Activated naive CD4-positive, alpha-beta T cell treated with anti-CD3 and anti-CD28 coated beads, Interleukin-2, amount 50 U/mL, for 72 hours (primary cell): ENCODE measurements around the gene AMMECR1. TPM values are rescaled to one million over a fixed set of nuclear protein-coding genes. Genes with fewer than 3 reads are reported as not detected.
"Not testable (repeated sequence)": the region's sequence is repeated elsewhere in the genome, so short reads cannot be mapped to it uniquely, and the experiment has no call there.

ENCODE experiments used
- ATAC-seq, 2 donors: fragments of 150-1000 bp; cut with Tn5 transposase; 2 replicates each; pipeline ENCODE4 v1.10.0; 2021; ENCODE audit warnings: mild to moderate bottlenecking in 2 of 2, moderate library complexity in 2 of 2
- DNase-seq, 2 donors: peaks; one replicate each; pipeline ENCODE4 v3.0.0; 2021 to 2022; ENCODE audit warnings: low spot score in 2 of 2
- H3K27ac Mint-ChIP-seq, 2 donors: one replicate each; pipeline ENCODE4 v1.8.0; 2022; ENCODE audit warnings: mild to moderate bottlenecking in 2 of 2, mixed read lengths in 2 of 2
- H3K36me3 Mint-ChIP-seq, 2 donors: one replicate each; pipeline ENCODE4 v1.8.0; 2022; ENCODE audit warnings: mixed read lengths in 2 of 2
- H3K9me3 Mint-ChIP-seq, 2 donors: one replicate each; pipeline ENCODE4 v1.8.0; 2022; ENCODE audit warnings: mixed read lengths in 2 of 2
- total RNA-seq, 2 donors: library from RNA; stranded (reverse); gene quantifications; one replicate each; pipeline ENCODE4 v1.2.3, GENCODE V29; 2022

Gene AMMECR1
- total RNA-seq, 2 donors from 2014 or later: 4.1 to 8.7 TPM

DNA sequence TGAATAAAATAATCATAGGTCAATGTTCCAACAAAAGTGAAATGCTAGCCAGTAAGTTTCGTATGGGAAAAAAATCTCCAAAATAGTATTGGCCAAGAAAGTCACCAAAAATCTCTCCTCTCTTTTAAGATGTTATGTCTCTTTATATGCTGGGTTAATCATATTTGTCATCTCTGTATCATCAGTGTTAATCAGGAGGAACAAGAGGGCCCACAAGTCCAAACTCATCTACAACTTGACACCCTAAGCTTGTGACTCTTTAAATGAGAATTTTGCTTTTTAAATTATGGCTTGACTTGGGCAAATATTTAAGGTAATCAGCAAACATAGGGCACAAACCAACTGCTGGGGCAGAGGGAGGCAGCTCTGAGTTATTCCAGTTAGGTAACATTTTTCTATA lies 75.5 kb downstream of the AMMECR1 start:
- Mint-ChIP-seq H3K27ac (no peak overlapping the region), H3K36me3 (peaks cover 26 to 28% of the 10 kb centered on the region in 2 donors), H3K9me3 (peaks cover 11 to 12% of the 10 kb centered on the region in 2 donors)
- ATAC-seq: no peak
- DNase-seq: no peak

DNA sequence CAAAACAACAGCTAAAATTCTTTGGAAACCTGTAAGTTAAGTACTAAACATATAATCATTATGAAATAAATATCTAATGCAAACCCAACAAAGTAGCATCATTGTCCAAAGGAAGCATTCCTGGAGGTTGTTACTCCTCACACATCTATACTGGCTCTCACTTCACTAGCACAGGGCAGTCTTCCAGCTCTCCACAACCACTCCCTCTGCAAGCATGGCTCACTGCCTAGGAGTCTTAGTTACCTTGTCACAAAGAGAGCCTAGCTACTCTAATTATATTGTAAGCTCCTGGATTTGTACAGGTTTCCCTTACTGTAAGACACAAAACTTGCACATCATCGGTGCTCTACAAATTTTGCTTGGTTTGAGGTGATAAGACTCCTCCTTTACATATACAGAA lies 76.1 kb downstream of the AMMECR1 start:
- H3K36me3 Mint-ChIP-seq: peaks cover 26 to 28% of the 10 kb centered on the region in 2 donors
- no peak overlapping the region for H3K27ac Mint-ChIP-seq
- ATAC-seq (no peak), DNase-seq (no peak)
- H3K9me3 Mint-ChIP-seq: peaks cover 11 to 12% of the 10 kb centered on the region in 2 donors

DNA sequence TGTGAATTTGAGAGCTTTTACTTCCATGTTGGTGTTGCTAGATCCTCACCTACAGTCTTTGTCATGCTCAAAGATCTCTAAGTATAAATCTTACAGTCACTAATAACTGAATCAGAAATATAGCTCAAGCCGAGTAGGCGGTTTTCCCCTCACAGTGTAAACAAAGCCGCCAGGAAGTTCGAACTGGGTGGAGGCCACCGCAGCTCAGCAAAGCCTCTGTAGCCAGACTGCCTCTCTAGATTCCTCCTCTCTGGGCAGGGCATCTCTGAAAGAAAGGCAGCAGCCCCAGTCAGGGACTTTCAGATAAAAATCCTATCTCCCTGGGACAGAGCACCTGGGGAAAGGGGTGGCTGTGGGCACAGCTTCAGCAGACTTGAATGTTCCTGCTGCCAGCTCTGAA lies 79.6 kb downstream of the AMMECR1 start:
- not testable (repeated sequence) for ATAC-seq, DNase-seq
- peak overlapping the region; percentile 36 to 89 for H3K27ac Mint-ChIP-seq
- peaks cover 28 to 33% of the 10 kb centered on the region in 2 donors for H3K36me3 Mint-ChIP-seq
- peaks cover 6 to 12% of the 10 kb centered on the region in 2 donors for H3K9me3 Mint-ChIP-seq

DNA sequence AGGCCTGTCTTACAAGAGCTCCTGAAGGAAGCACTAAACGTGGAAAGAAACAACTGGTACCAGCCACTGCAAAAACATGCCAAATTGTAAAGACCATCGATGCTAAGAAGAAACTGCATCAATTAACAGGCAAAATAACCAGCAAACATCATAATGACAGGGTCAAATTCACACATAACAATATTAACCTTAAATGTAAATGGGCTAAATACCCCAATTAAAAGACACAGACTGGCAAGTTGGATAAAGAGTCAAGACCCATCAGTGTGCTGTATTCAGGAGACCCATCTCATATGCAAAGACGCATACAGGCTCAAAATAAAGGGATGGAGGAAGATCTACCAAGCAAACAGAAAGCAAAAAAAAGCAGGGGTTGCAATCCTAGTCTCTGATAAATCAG lies 86.4 kb downstream of the AMMECR1 start:
- DNase-seq, H3K9me3 Mint-ChIP-seq, H3K27ac Mint-ChIP-seq, ATAC-seq: not testable (repeated sequence)
- H3K36me3 Mint-ChIP-seq: peaks cover 15 to 27% of the 10 kb centered on the region in 2 donors

DNA sequence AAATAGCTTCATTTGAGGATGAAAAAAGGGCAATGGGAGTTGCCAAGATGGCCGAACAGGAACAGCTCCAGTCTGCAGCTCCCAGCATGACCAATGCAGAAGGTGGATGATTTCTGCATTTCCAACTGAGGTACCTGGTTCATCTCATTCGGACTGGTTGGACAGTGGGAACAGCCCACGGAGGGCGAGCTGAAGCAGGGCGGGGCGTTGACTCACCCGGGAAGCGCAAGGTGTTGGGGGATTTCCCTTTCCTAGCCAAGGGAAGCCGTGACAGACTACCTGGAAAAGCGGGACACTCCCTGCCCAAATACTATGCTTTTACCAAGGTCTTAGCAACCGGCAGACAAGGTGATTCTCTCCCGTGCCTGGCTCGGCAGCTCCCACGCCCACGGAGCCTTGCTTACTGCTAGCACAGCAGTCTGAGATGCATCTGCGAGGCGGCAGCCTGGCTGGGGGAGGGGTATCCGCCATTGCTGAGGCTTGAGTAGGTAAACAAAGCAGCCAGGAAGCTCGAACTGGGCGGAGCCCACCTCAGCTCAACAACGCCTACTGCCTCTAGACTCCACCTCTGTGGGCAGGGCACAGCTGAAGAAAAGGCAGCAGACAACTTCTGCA lies 88.3 kb downstream of the AMMECR1 start:
- ATAC-seq: peak in 1 of 2 donors; percentile 32
- peak; percentile 50 to 55 for DNase-seq
- H3K27ac Mint-ChIP-seq: peak overlapping the region; percentile 29 to 70

DNA sequence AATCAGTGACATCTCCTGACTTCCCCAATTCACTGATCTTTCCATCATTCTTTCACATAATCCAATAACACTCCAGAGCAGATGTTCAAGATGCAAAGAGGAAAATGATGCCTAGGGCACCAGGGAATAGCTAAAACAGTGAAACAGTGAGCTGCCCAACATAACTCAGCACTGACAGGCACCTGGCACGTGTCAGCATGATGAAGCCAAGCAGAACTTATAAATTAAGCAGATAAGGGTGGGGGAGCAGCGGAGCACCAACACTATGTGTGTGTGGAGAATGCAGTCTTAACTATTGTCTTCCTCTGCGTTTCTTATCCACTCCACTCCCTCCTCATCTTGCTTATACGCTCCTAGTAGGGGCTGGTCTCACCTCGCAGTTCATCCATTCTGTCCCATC lies 89.4 kb downstream of the AMMECR1 start:
- peaks cover 15 to 21% of the 10 kb centered on the region in 2 donors for H3K36me3 Mint-ChIP-seq
- H3K27ac Mint-ChIP-seq: peak overlapping the region in 1 of 2 donors; percentile 14
- peaks cover 0 to 4% of the 10 kb centered on the region in 2 donors for H3K9me3 Mint-ChIP-seq
- ATAC-seq: no peak
- DNase-seq: no peak

More for the DNA sequence above, 88.3 kb downstream of the AMMECR1 start:
- H3K36me3 Mint-ChIP-seq: peaks cover 15 to 27% of the 10 kb centered on the region in 2 donors
- not testable (repeated sequence) for H3K9me3 Mint-ChIP-seq

DNA sequence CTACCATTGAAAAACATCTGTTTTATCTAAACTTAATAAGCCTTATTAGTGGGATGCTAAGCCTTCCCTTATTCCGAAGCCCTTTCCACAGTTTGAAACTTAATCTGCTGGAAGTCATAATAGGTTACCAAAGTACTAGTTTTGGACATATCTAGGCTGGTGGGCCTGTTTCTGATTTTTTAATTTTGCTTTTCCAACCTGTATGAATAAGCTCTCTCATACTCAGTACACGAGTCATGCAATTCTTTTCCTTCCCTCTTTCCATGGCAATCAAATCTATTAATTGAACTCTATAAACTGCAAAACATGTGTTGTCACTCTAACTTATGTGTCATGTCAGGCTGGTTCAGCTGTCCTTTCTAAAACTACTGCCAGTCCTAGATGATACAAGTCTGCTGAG lies 91.0 kb downstream of the AMMECR1 start:
- no peak overlapping the region for H3K27ac Mint-ChIP-seq
- ATAC-seq (no peak), DNase-seq (no peak)
- H3K36me3 Mint-ChIP-seq: peaks cover 6 to 11% of the 10 kb centered on the region in 2 donors
- peaks cover 0 to 4% of the 10 kb centered on the region in 2 donors for H3K9me3 Mint-ChIP-seq

DNA sequence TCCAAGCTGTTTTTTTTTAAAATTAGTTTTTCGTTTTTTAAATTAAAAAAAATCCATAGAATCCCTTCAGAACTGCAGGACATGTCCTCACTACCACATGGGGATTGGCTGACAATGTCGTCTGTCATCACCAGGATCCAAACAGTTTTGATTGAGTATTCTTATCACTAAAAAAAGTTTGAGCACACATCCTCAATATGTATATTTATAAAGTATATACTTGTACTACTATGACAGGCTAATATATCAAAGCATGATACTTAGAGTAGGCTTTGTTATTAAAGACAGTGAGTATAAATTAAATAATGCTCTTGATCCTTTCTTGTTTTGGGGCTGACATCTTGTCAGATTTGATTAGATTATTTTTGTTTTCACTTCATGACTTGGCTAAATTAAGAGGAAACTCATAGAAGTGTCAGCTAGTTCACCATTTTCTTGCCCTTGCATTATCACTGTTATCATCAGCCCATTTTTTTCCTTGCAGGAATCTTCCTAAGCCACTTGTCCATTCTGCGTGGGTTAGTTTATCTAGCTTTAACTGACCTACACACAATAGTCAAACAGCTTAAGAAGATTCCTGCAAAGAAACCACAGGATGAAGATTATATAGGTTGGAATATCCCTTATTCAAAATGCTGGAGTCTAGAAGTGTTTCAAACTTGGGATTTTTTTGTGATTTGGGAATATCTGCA lies 92.8 kb downstream of the AMMECR1 start:
- no peaks in the 10 kb centered on the region for H3K9me3 Mint-ChIP-seq
- no peak overlapping the region for H3K27ac Mint-ChIP-seq
- DNase-seq (no peak), ATAC-seq (no peak)
- H3K36me3 Mint-ChIP-seq: peaks cover 0 to under 1% of the 10 kb centered on the region in 2 donors

DNA sequence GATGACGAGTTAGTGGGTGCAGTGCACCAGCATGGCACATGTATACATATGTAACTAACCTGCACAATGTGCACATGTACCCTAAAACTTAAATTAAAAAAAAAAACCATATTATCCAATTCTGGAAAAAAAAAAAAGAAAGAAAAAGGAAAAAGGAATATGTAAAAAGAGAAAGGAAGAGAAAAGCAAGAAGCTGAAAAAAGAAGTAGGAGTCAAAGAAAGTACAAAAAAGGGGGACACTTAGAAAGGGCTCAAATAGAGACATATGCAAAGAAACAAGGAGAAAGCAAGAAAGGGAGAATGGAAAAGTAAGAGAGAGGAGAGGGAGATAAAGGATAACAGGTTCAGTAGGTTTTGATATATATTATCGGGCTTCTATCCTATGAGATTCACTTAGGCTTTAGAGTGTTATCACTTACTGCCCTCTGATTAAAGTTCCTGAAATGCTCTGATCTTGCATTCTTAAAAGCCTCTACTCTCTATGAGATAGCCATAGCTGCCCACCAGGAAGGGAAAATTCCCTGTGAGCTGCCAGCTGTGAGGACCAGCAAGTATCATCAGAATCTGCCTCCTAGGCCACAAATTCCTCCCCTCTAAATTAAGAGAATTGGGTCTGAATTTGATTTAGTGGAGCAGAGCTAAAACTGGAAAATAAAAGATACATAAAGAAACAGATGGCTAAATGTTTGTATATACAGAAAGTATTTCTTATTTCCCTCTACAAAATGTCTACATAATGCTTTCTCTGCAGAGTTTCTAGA lies 95.2 kb downstream of the AMMECR1 start:
- ATAC-seq (no peak), DNase-seq (no peak)
- H3K9me3 Mint-ChIP-seq: no peaks in the 10 kb centered on the region
- H3K36me3 Mint-ChIP-seq: no peaks in the 10 kb centered on the region
- H3K27ac Mint-ChIP-seq: no peak overlapping the region

DNA sequence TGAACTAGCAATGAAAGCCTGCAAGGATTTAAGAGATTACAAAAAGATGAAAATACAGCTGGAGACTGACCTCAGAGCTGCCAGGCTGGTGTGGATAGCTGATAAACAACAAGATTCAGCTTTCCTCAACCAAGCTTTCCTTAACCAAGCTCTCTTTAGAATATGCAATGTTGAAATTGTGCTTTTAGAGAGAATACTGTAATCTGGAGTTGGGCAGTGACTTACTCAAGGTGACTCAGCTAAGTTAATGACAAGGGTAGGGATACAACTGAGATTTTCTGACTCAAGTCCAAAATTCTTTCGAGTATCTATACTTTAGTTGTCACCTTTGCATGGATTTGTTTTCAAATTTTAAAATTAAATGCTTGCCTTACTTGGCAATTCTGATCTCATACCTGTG lies 98.0 kb downstream of the AMMECR1 start:
- peak; percentile 37 to 51 for ATAC-seq
- no peaks in the 10 kb centered on the region for H3K9me3 Mint-ChIP-seq
- H3K36me3 Mint-ChIP-seq: no peaks in the 10 kb centered on the region
- no peak for DNase-seq
- no peak overlapping the region for H3K27ac Mint-ChIP-seq

DNA sequence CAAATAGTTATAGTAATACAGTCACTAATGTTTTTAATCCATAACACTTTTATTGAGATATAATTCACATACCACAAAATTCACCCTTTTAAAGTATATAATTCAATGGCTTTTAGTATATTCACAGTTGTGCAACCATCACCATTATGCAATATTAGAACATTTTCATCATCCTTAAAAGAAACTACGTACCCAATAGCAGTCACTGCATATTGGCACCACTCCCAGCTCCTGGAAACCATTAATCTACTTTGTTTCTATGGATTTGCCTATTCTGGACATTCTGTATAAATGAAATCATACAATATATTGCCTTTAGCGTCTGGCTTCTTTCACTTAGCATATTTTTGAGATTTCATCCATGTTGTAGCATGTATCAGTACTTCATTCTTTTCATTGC lies 99.3 kb downstream of the AMMECR1 start:
- H3K27ac Mint-ChIP-seq: no peak overlapping the region
- DNase-seq (no peak), ATAC-seq (no peak)
- no peaks in the 10 kb centered on the region for H3K9me3 Mint-ChIP-seq
- H3K36me3 Mint-ChIP-seq: no peaks in the 10 kb centered on the region

DNA sequence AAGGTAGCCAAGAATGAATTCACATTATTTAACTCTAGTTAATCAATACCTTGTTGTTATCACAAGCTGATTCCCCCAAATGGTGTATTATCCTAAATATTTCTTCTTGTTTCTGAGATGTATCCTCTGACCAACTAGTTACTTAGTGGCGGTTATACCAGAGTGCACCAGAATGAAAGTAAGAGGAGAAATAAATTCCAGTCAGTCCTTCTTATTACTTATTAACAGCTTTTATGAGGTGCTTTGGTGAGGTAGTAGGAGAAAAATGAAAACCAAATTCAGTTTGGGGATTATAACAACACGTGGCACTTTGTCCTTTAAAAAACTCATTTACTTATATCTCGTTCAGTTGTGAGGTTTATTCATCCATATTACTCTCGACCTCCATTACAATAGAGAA lies 101.9 kb downstream of the AMMECR1 start:
- no peaks in the 10 kb centered on the region for H3K36me3 Mint-ChIP-seq
- no peak for DNase-seq
- ATAC-seq: no peak
- no peak overlapping the region for H3K27ac Mint-ChIP-seq
- no peaks in the 10 kb centered on the region for H3K9me3 Mint-ChIP-seq

DNA sequence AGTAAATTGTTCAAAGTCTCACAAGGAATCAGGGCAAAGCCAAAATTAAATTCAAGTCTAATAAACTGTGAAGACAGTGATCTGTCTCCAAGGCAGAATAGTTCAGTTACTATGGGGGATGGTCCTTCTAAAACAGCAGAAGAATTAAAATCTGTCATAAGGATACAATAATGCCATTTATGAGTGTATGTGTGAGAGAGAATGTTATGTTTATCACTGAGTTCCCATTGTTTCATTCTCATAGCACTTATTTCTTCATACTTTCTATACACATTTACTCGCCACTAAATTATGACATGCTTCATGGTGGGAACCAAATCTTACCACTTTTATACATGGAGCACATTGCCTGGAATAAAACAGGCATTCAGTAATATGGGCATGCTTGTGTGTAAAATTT lies 102.5 kb downstream of the AMMECR1 start:
- H3K9me3 Mint-ChIP-seq: no peaks in the 10 kb centered on the region
- no peak overlapping the region for H3K27ac Mint-ChIP-seq
- no peak for DNase-seq
- H3K36me3 Mint-ChIP-seq: no peaks in the 10 kb centered on the region
- no peak for ATAC-seq

DNA sequence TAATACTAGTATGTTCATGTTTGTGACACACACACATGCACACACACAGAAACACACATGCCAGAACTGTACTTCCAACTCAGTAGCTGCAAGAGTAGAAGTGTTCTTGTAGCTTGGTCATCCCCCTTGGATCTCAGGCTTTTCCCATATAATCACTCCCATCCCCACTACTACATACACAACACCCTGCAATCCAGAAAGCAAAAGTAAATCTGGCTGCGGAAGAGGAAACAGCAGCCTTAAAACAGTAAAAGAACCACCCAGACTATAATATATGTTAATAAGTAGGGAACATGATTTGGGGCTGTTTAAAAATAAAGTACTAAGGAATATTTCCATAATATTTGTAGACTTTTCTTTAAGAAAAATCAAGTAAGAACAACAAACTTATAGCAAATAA lies 103.2 kb downstream of the AMMECR1 start:
- no peak overlapping the region for H3K27ac Mint-ChIP-seq
- DNase-seq (no peak), ATAC-seq (no peak)
- no peaks in the 10 kb centered on the region for H3K9me3 Mint-ChIP-seq
- no peaks in the 10 kb centered on the region for H3K36me3 Mint-ChIP-seq

DNA sequence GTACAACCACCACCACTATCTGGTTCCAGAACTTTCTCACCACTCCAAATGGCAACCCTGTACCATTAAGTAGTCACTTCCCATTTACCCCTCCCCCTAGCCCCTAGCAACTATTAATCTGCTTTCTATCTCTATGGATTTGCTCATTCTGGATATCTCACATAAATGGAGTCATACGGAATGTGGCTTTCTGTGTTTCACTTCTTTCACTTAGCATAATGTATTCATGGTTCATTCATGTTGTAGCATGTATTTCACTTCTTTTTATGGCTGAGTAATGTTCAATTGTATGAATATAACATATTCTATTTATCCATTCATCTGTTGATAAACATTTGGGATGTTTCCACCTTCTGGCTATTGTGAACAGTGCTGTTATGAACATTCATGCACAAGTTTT lies 104.7 kb downstream of the AMMECR1 start:
- ATAC-seq: no peak
- Mint-ChIP-seq H3K36me3 (no peaks in the 10 kb centered on the region), H3K9me3 (no peaks in the 10 kb centered on the region), H3K27ac (no peak overlapping the region)
- no peak for DNase-seq

DNA sequence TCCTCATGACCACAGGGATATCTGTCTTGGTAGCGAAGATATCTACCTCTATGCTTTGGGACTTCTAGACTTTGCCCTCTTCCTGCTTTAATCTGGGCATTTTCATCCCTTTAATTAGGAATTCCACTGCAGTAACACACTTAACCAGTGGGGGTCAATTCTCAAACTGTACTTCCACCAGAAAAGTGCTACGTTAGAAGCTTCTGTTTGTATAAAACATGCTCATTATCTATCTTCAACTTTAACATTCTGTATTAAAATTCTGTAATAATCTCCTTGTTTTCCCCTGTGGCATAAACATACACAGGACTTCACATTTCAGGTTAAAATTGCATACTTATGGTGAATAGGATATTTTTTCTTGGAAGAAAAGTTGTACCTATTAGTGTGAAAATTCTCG lies 105.6 kb downstream of the AMMECR1 start:
- ATAC-seq (no peak), DNase-seq (no peak)
- Mint-ChIP-seq H3K27ac (no peak overlapping the region), H3K9me3 (no peaks in the 10 kb centered on the region), H3K36me3 (no peaks in the 10 kb centered on the region)

DNA sequence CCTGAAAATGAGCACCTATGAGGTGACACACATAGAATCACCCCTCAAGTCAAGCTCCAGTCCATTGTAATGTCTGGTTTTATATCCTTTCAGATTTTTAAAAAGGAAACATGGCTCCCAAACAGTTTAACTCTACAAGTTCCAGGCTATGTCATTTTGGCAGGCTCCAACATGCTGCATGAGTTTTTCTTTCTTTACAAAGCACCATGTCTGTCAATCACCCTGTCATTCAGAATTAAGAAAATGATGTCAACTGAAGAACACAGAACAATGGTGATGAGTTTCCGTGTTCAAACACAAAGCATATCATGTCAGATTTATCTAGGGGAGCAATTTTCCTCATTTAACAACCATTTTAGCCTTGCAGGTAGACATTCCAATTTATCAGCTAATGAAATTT lies 106.5 kb downstream of the AMMECR1 start:
- Mint-ChIP-seq H3K36me3 (no peaks in the 10 kb centered on the region), H3K9me3 (no peaks in the 10 kb centered on the region), H3K27ac (no peak overlapping the region)
- DNase-seq (no peak), ATAC-seq (no peak)
